PFSK-1 (cell line): ENCODE measurements around the gene MGARP.

Source experiments
- POLR2AphosphoS5 ChIP-seq: IDR thresholded peaks from 2 replicates; pipeline ENCODE4 v1.6.1; 2012; ENCODE audit warnings: low read depth, mild to moderate bottlenecking, control low read depth, low read length, moderate library complexity
- REST ChIP-seq, 2 experiments: IDR thresholded peaks; 2 replicates each; pipeline versions ENCODE4 v1.6.1 to v1.8.0; 2011 to 2012; ENCODE audit warnings: low read depth in 2 of 2, low read length in 2 of 2, control low read depth in 1 of 2, inconsistent platforms in 1 of 2, mild to moderate bottlenecking in 1 of 2, moderate library complexity in 1 of 2; ENCODE audit not compliant: insufficient read depth in 1 of 2

- TF ChIP-seq REST (IDR thresholded peaks at IDR 0.05; ENCODE audit: insufficient read depth in 1 of 2, low read depth in 2 of 2, low read length in 2 of 2) (no peak), POLR2AphosphoS5 (no peak)
These were observed 33.9 kb downstream of the MGARP start for GRCh38 chr4:139246166-139246565.
